BLaER1 treated with 17β-estradiol and CSF1 and Interleukin-3, amounts not matched to agents 10 nM and 100 nM (cell line): ENCODE measurements around the gene CLIP1.
"Not testable (repeated sequence)": the region's sequence is repeated elsewhere in the genome, so short reads cannot be mapped to it uniquely, and the experiment has no call there.

Experiments
- H3K27ac ChIP-seq, 11 experiments: shearing (Covaris generic); formaldehyde crosslinking; 2 replicates each; pipeline ENCODE4 v1.8.1; 2022
- H3K27me3 ChIP-seq, 11 experiments: shearing (Covaris generic); formaldehyde crosslinking; 2 replicates each; pipeline ENCODE4 v1.8.1; 2022
- H3K36me3 ChIP-seq, 11 experiments: shearing (Covaris generic); formaldehyde crosslinking; 2 replicates each; pipeline ENCODE4 v1.8.1; 2022
- H3K4me1 ChIP-seq, 10 experiments: shearing (Covaris generic); formaldehyde crosslinking; 2 replicates each; pipeline ENCODE4 v1.8.1; 2022
- H3K4me2 ChIP-seq, 11 experiments: shearing (Covaris generic); formaldehyde crosslinking; 2 replicates each; pipeline ENCODE4 v1.8.1; 2022
- H3K4me3 ChIP-seq, 10 experiments: shearing (Covaris generic); formaldehyde crosslinking; 2 replicates each; pipeline ENCODE4 v1.8.1; 2022
- H3K9ac ChIP-seq, 11 experiments: shearing (Covaris generic); formaldehyde crosslinking; 2 replicates each; pipeline ENCODE4 v1.8.1; 2022
- H3K9me3 ChIP-seq, 11 experiments: shearing (Covaris generic); formaldehyde crosslinking; replicated peaks in 1 of 11; 2 replicates each; pipeline ENCODE4 v1.8.1; 2022
- H4K20me1 ChIP-seq, 11 experiments: shearing (Covaris generic); formaldehyde crosslinking; 2 replicates each; pipeline ENCODE4 v1.8.1; 2022
- Cebpa-rat ChIP-seq, 11 experiments: shearing (Covaris generic); IDR thresholded peaks; 2 replicates each; pipeline ENCODE4 v1.8.1; 2022

The CLIP1 gene

DNA sequence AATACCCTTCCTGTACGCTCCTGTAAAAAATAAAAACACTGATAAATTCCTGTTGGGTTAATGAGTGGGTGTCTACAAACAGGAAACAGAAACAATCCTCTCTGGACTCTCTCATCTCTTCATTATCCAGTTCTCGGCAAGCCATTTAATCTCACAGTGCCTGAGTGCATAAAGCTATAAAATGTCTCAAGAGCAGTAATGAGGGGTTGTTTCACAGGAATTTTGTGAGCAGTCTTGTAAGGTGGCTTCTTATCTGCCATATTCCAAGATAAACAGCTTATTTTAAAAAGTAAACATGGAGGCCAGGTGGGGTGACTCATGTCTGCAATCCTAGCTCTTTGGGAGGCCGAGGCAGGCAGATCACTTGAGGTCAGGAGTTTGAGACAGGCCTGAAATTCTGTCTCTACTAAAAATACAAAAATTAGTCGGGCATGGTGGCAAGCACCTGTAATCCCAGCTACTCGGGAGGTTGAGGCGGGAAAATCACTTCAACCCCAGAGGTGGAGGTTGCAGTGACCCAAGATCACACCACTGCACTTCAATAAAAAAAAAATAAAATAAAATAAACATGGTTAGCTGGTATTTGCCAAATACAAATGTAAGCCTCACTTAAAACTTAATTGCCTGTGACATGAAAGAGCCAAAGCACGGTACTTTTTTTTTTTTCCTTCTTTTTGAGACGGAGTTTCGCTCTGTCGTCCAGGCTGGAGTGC, 54.0 kb downstream of the CLIP1 start:
- no peaks in the 10 kb centered on the region for H3K27me3 ChIP-seq
- H3K4me1 ChIP-seq = peaks cover 0 to 27% (median 0%) of the 10 kb centered on the region in 10 experiments; a peak in 5 of 20 replicates
- no peaks in the 10 kb centered on the region for H3K9me3 ChIP-seq
- no peak for TF ChIP-seq Cebpa-rat (IDR thresholded peaks at IDR 0.05)
- H4K20me1 ChIP-seq = peaks cover 0 to 69% (median 26%) of the 10 kb centered on the region in 11 experiments; a peak in 14 of 22 replicates
- no peak overlapping the region for H3K4me3 ChIP-seq
- H3K4me2 ChIP-seq = peak overlapping the region in 3 of 11 experiments; percentile 6 to 49 (median 33); a peak in 4 of 22 replicates
- H3K9ac ChIP-seq = 0 out of 22 replicates have a peak overlapping the region, but pooled peaks of 1 of the 11 experiments have one; percentile 11
- peaks cover 54 to 89% (median 69%) of the 10 kb centered on the region in 11 experiments for H3K36me3 ChIP-seq
- H3K27ac ChIP-seq = no peak overlapping the region; a peak in 1 of 22 replicates

DNA sequence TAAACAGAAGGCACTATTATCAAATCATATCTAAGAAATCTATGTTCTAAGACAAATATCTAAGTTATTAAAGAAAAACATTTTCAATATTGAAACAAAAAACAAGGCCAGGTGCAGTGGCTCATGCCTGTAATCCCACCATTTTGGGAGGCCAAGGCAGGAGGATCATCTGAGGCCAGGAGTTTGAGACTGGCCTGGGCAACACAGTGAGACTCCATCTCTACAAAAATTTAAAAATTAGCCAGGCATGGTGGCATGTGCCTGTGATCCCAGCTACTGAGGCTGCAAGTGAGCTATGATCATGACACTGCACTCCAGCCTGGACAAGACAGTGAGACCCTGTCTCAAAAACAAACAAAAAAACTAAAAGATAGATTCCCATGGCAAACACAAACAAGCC, 54.8 kb downstream of the CLIP1 start:
- H3K4me3 ChIP-seq, H3K9me3 ChIP-seq, H3K27ac ChIP-seq, H3K9ac ChIP-seq, H3K27me3 ChIP-seq: not testable (repeated sequence)
- Histone ChIP-seq H3K4me1 (peaks cover 0 to 27% (median 0%) of the 10 kb centered on the region in 10 experiments; a peak in 5 of 20 replicates), H3K4me2 (0 out of 22 replicates have a peak overlapping the region, but pooled peaks of 1 of the 11 experiments have one; percentile 49), H4K20me1 (peaks cover 0 to 61% (median 21%) of the 10 kb centered on the region in 11 experiments; a peak in 13 of 22 replicates), H3K36me3 (peaks cover 54 to 87% (median 69%) of the 10 kb centered on the region in 11 experiments)

DNA sequence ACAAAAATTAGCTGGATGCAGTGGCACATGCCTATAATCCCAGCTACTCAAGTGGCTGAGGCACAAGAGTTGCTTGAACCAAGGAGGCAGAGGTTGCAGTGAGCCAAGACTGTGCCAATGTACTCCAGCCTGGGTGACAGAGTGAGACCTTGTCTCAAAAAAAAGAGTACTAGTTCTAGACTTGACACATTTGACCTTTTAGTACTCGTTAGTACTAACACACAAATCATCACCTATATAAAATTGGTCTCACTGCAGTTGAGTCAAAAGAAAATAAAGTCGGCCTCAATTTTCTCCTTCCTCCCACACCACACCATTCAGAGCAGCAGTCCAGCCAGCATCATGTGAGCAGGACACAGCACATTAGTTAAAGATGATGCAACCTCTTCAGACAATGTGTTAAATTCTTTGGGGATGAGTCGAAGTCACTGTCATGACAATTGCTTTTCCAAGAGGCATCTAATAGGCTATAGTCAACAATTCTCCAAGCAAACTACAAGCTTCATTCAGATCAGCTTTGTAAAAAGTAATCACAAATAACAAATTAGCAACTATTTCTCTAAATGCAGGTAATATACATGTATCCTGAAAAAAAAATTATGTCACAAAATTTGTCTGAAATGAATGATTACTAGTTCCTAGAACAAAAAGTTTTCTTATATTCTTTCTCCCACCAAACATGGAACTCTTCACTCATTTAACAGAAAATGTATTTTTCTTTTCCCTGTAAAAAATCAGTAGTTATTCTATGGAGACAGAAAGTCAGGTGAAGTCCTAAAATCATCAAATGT, 55.6 kb downstream of the CLIP1 start:
- 0 out of 22 replicates have a peak, but pooled peaks of 2 of the 11 experiments have one; percentile 9 to 16 for TF ChIP-seq Cebpa-rat (IDR thresholded peaks at IDR 0.05)
- H3K27me3 ChIP-seq = no peaks in the 10 kb centered on the region
- H3K27ac ChIP-seq = no peak overlapping the region
- peaks cover 52 to 85% (median 66%) of the 10 kb centered on the region in 11 experiments for H3K36me3 ChIP-seq
- H4K20me1 ChIP-seq = peaks cover 0 to 54% (median 19%) of the 10 kb centered on the region in 11 experiments; a peak in 12 of 22 replicates
- no peak overlapping the region for H3K9ac ChIP-seq
- peak overlapping the region in 2 of 11 experiments; percentile 5 to 49; a peak in 4 of 22 replicates for H3K4me2 ChIP-seq
- H3K4me3 ChIP-seq = no peak overlapping the region
- H3K4me1 ChIP-seq = peaks cover 0 to 27% (median 0%) of the 10 kb centered on the region in 10 experiments; a peak in 5 of 20 replicates
- no peaks in the 10 kb centered on the region for H3K9me3 ChIP-seq

DNA sequence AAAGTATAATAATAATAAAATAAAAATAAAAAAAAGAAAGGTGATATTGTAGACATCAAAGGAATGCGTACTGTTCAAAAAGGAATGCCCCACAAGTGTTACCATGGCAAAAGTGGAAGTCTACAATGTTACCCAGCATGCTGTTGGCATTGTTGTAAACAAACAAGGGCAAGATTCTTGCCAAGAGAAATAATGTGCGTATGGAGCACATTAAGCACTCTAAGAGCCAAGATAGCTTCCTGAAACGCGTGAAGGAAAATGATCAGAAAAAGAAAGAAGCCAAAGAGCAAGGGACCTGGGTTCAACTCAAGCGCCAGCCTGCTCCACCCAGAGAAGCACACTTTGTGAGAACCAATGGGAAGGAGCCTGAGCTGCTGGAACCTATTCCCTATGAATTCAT, 57.2 kb downstream of the CLIP1 start:
- not testable (repeated sequence) for H3K9me3 ChIP-seq, H3K27me3 ChIP-seq, H3K4me3 ChIP-seq, H3K4me2 ChIP-seq, H3K27ac ChIP-seq, H3K9ac ChIP-seq
- Histone ChIP-seq H4K20me1 (peaks cover 0 to 56% (median 11%) of the 10 kb centered on the region in 11 experiments; a peak in 10 of 22 replicates), H3K4me1 (peaks cover 0 to 27% (median 0%) of the 10 kb centered on the region in 10 experiments; a peak in 5 of 20 replicates), H3K36me3 (peaks cover 59 to 85% (median 70%) of the 10 kb centered on the region in 11 experiments)

DNA sequence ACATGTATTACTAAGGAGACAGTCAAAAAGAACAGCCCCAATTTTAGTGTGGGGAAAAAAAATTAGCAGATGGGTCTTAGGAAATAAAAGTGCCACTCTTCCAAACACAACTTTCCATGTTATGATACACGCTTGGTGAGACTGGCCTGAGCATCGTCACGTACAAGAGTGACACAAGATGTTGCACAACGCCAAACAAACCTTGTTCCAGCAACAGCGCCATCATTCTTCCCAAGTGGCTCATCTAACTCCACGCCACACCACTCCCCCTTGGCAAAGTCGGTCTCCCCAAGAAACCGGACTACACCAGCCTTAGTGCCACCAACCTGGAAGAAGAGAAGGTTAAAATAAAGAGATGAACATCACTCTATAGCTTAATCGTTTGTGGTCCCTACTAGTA, 58.7 kb downstream of the CLIP1 start:
- no peak overlapping the region for H3K4me3 ChIP-seq
- no peak overlapping the region for H3K4me2 ChIP-seq
- peaks cover 63 to 87% (median 73%) of the 10 kb centered on the region in 11 experiments for H3K36me3 ChIP-seq
- peaks cover 0 to 56% (median 11%) of the 10 kb centered on the region in 11 experiments; a peak in 9 of 22 replicates for H4K20me1 ChIP-seq
- no peaks in the 10 kb centered on the region for H3K9me3 ChIP-seq
- no peak overlapping the region for H3K9ac ChIP-seq
- TF ChIP-seq Cebpa-rat (IDR thresholded peaks at IDR 0.05) = no peak
- H3K27me3 ChIP-seq = no peaks in the 10 kb centered on the region
- H3K4me1 ChIP-seq = peaks cover 0 to 25% (median 0%) of the 10 kb centered on the region in 10 experiments; a peak in 5 of 20 replicates
- no peak overlapping the region for H3K27ac ChIP-seq

DNA sequence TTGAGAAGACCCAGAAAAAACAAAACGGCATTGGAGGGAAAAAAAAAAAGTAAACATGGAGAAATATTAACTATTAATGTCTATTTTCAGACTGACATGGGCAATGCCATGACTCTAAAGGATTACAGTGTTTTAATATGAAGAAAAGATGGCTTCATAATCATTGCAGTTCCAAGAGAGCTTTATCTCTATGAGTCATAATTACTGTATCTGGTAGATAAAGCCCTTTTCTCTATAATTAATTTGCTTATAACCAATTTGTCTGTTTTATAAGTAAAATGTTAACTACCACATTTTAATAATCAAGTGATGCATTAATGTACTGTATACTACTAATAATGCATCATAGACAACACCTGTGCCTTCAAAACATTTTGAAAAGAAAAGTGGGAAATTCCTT, 59.7 kb downstream of the CLIP1 start:
- H3K4me3 ChIP-seq = no peak overlapping the region
- peaks cover 59 to 81% (median 70%) of the 10 kb centered on the region in 11 experiments for H3K36me3 ChIP-seq
- peaks cover 0 to 15% (median 0%) of the 10 kb centered on the region in 10 experiments; a peak in 4 of 20 replicates for H3K4me1 ChIP-seq
- H3K9ac ChIP-seq = no peak overlapping the region
- no peak overlapping the region for H3K4me2 ChIP-seq
- H3K27me3 ChIP-seq = no peaks in the 10 kb centered on the region
- H3K27ac ChIP-seq = no peak overlapping the region
- TF ChIP-seq Cebpa-rat (IDR thresholded peaks at IDR 0.05) = no peak
- H3K9me3 ChIP-seq = no peaks in the 10 kb centered on the region
- peaks cover 0 to 49% (median 10%) of the 10 kb centered on the region in 11 experiments; a peak in 8 of 22 replicates for H4K20me1 ChIP-seq

DNA sequence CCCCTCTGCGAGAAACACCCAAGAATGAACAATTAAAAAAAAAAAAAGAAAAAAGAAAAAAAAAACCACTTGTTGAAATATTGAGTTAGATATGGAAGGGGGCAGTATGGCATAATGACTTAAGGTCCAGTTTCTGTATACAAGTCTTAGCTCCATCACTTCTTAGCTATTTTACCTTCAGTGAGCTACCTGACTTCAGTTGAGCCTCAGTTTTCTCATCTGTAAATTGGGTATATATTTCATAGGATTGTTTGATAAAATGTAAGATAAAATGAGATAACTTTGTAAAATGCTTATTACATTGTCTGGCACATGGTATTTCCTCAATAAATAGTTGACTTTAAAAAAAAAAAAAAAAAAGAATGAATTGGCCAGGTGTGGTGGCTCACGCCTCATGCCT, 64.1 kb downstream of the CLIP1 start:
- H3K36me3 ChIP-seq = peaks cover 68 to 89% (median 73%) of the 10 kb centered on the region in 11 experiments
- H3K9ac ChIP-seq = not testable (repeated sequence)

DNA sequence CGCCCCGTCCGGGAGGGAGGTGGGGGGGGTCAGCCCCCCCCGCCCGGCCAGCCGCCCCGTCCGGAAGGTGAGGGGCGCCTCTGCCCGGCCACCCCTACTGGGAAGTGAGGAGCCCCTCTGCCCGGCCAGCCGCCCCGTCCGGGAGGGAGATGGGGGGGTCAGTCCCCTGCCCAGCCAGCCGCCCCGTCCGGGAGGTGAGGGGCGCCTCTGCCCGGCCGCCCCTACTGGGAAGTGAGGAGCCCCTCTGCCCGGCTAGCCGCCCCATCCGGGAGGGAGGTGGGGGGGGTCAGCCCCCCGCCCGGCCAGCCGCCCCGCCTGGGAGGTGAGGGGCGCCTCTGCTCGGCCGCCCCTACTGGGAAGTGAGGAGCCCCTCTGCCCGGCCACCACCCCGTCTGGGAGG, 64.9 kb downstream of the CLIP1 start:
- not testable (repeated sequence) for H3K27ac ChIP-seq, H3K9me3 ChIP-seq, H3K4me3 ChIP-seq, H3K4me1 ChIP-seq, H3K9ac ChIP-seq, H3K27me3 ChIP-seq, H3K4me2 ChIP-seq
- Histone ChIP-seq H4K20me1 (peaks cover 0 to 44% (median 0%) of the 10 kb centered on the region in 11 experiments; a peak in 7 of 22 replicates), H3K36me3 (peaks cover 71 to 89% (median 74%) of the 10 kb centered on the region in 11 experiments)

More for the DNA sequence above, 64.1 kb downstream of the CLIP1 start:
- H3K27me3 ChIP-seq, H3K27ac ChIP-seq, H3K4me1 ChIP-seq, H3K4me2 ChIP-seq, H3K4me3 ChIP-seq, H3K9me3 ChIP-seq: not testable (repeated sequence)
- H4K20me1 ChIP-seq = peaks cover 0 to 40% (median 0%) of the 10 kb centered on the region in 11 experiments; a peak in 8 of 22 replicates

DNA sequence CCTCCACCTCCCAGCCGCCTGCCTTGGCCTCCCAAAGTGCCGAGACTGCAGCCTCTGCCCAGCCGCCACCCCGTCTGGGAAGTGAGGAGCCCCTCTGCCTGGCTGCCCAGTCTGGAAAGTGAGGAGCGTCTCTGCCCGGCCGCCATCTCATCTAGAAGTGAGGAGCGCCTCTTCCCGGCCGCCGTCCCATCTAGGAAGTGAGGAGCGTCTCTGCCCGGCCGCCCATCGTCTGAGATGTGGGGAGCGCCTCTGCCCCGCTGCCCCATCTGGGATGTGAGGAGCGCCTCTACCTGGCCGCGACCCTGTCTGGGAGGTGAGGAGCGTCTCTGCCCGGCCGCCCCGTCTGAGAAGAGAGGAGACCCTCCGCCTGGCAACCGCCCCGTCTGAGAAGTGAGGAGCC, 65.5 kb downstream of the CLIP1 start:
- H3K27ac ChIP-seq, H3K4me2 ChIP-seq, H3K9me3 ChIP-seq, H3K4me3 ChIP-seq, H3K27me3 ChIP-seq, H3K9ac ChIP-seq, H3K4me1 ChIP-seq: not testable (repeated sequence)
- Histone ChIP-seq H3K36me3 (peaks cover 72 to 89% (median 76%) of the 10 kb centered on the region in 11 experiments), H4K20me1 (peaks cover 0 to 47% (median 0%) of the 10 kb centered on the region in 11 experiments; a peak in 7 of 22 replicates)
